ENCODE results near the gene ZC3H6. TPM values are rescaled to one million over a fixed set of nuclear protein-coding genes. Genes with fewer than 3 reads are reported as not detected.

ZC3H6 gene
- total and polyA plus RNA-seq, 2 of the 13 experiments (the other 11 are each of a cell fraction or from before 2014, with no cell fraction given): 0.71 to 0.93 TPM

DNA sequence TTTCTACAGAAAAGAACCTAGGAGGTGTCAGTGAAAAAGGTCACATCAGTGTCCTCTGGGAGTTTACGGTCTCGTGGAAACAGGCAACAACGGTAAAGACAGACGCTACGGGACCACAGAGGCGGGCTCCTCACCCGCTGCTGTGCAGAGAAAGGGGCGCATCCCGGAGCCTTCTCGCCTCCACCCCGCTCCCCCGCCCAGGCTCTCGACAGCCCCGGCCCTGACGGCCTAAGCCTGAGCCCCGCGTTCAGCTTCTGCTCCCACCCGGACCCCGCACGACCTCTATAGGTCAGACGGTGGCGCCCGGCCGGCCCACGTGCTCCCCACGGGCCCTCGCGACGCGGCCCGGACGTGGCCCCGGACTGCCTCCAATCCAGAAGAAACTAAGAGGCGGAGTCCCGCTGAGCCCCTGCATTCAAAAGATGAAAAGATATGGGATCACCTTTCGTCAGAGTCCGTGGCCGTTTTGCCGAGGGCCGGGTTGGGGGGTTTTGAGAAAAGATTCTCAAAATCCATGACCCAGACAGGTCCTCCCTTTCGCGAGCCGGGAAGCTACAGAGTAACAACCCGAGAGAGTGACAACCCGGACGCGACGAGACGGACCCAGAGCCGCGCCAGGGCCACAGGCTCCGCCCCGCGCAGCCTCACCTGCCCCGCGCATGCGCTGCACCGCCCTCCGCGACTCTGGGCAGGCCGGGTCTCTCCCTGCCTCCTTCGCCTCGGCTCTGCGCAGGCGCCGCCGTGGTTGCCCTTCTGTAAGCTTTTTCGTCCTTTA is 20.7 kb upstream of the ZC3H6 start, which contains the start of gene ZC3H8 (continued):
- TF ChIP-seq, protein P1, sequence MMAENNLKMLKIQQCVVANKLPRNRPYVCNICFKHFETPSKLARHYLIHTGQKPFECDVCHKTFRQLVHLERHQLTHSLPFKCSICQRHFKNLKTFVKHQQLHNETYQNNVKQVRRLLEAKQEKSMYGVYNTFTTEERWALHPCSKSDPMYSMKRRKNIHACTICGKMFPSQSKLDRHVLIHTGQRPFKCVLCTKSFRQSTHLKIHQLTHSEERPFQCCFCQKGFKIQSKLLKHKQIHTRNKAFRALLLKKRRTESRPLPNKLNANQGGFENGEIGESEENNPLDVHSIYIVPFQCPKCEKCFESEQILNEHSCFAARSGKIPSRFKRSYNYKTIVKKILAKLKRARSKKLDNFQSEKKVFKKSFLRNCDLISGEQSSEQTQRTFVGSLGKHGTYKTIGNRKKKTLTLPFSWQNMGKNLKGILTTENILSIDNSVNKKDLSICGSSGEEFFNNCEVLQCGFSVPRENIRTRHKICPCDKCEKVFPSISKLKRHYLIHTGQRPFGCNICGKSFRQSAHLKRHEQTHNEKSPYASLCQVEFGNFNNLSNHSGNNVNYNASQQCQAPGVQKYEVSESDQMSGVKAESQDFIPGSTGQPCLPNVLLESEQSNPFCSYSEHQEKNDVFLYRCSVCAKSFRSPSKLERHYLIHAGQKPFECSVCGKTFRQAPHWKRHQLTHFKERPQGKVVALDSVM (CRISPR knock-in tag; IDR thresholded peaks at IDR 0.05): 0 out of 2 replicates have a peak, but pooled peaks have one; percentile 11
- TF ChIP-seq ZFY (CRISPR knock-in tag; IDR thresholded peaks at IDR 0.05) (peak; percentile 94), SRSF4 (IDR thresholded peaks at IDR 0.05; ENCODE audit: low read depth, low read length, poor library complexity, severe bottlenecking) (no peak), ZNF678 (CRISPR knock-in tag; IDR thresholded peaks at IDR 0.05) (peak; percentile 97), PHF21A (CRISPR knock-in tag; IDR thresholded peaks at IDR 0.05) (peak; percentile 74), DR1 (CRISPR knock-in tag; IDR thresholded peaks at IDR 0.05) (0 out of 2 replicates have a peak, but pooled peaks have one; percentile 65), ZNF790 (CRISPR knock-in tag; IDR thresholded peaks at IDR 0.05; ENCODE audit: borderline replicate concordance) (peak; percentile 78; the same call in 1 of the 2 replicates), ZNF510 (CRISPR knock-in tag; IDR thresholded peaks at IDR 0.05; ENCODE audit: low read depth) (peak; percentile 98), ZNF7 (CRISPR knock-in tag; IDR thresholded peaks at IDR 0.05) (no peak), ARNTL (CRISPR knock-in tag; IDR thresholded peaks at IDR 0.05) (peak; percentile 91), NONO (IDR thresholded peaks at IDR 0.05) (no peak), NONO (CRISPR knock-in tag; conservative IDR thresholded peaks at IDR 0.05) (peak; percentile 82), ZNF781 (CRISPR knock-in tag; IDR thresholded peaks at IDR 0.05; ENCODE audit: borderline replicate concordance, not compliant biosample characterization) (peak; percentile 97), ZNF879 (CRISPR knock-in tag; IDR thresholded peaks at IDR 0.05) (no peak), ZFYVE20 (CRISPR knock-in tag; IDR thresholded peaks at IDR 0.05; ENCODE audit: borderline replicate concordance, low read depth) (no peak), ZNF3 (CRISPR knock-in tag; IDR thresholded peaks at IDR 0.05) (no peak), ZNF121 (CRISPR knock-in tag; IDR thresholded peaks at IDR 0.05) (peak; percentile 54), GATA4 (IDR thresholded peaks at IDR 0.05; ENCODE audit: borderline replicate concordance, low read depth) (peak; percentile 75; the same call in 1 of the 2 replicates), ZNF83 (CRISPR knock-in tag; IDR thresholded peaks at IDR 0.05; ENCODE audit: borderline replicate concordance) (peak; percentile 88; the same call in 1 of the 2 replicates), DMAP1 (CRISPR knock-in tag; IDR thresholded peaks at IDR 0.05) (peak; percentile 90), ZNF556 (CRISPR knock-in tag; IDR thresholded peaks at IDR 0.05; ENCODE audit: borderline replicate concordance) (no peak; the same call in none of the 2 replicates)
- TF ChIP-seq, protein P2, sequence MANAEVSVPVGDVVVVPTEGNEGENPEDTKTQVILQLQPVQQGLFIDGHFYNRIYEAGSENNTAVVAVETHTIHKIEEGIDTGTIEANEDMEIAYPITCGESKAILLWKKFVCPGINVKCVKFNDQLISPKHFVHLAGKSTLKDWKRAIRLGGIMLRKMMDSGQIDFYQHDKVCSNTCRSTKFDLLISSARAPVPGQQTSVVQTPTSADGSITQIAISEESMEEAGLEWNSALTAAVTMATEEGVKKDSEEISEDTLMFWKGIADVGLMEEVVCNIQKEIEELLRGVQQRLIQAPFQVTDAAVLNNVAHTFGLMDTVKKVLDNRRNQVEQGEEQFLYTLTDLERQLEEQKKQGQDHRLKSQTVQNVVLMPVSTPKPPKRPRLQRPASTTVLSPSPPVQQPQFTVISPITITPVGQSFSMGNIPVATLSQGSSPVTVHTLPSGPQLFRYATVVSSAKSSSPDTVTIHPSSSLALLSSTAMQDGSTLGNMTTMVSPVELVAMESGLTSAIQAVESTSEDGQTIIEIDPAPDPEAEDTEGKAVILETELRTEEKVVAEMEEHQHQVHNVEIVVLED (CRISPR knock-in tag; IDR thresholded peaks at IDR 0.05; ENCODE audit: borderline replicate concordance): peak; percentile 74
- TF ChIP-seq, protein P3, sequence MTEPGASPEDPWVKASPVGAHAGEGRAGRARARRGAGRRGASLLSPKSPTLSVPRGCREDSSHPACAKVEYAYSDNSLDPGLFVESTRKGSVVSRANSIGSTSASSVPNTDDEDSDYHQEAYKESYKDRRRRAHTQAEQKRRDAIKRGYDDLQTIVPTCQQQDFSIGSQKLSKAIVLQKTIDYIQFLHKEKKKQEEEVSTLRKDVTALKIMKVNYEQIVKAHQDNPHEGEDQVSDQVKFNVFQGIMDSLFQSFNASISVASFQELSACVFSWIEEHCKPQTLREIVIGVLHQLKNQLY (CRISPR knock-in tag; IDR thresholded peaks at IDR 0.05): peak; percentile 78
- TF ChIP-seq, protein P4, sequence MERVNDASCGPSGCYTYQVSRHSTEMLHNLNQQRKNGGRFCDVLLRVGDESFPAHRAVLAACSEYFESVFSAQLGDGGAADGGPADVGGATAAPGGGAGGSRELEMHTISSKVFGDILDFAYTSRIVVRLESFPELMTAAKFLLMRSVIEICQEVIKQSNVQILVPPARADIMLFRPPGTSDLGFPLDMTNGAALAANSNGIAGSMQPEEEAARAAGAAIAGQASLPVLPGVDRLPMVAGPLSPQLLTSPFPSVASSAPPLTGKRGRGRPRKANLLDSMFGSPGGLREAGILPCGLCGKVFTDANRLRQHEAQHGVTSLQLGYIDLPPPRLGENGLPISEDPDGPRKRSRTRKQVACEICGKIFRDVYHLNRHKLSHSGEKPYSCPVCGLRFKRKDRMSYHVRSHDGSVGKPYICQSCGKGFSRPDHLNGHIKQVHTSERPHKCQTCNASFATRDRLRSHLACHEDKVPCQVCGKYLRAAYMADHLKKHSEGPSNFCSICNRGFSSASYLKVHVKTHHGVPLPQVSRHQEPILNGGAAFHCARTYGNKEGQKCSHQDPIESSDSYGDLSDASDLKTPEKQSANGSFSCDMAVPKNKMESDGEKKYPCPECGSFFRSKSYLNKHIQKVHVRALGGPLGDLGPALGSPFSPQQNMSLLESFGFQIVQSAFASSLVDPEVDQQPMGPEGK (CRISPR knock-in tag; IDR thresholded peaks at IDR 0.05): peak; percentile 73
